ENCODE results near the gene SCARF2.

Gene SCARF2

GRCh38 chr22:20391222-20391621, 46.4 kb downstream of the SCARF2 start:
- TF ChIP-seq TAF1 (IDR thresholded peaks at IDR 0.05; ENCODE audit: borderline replicate concordance, insufficient read depth, low read length) (no peak), SIN3A (IDR thresholded peaks at IDR 0.05; ENCODE audit: borderline replicate concordance, insufficient read depth, low read length) (no peak)

DNA sequence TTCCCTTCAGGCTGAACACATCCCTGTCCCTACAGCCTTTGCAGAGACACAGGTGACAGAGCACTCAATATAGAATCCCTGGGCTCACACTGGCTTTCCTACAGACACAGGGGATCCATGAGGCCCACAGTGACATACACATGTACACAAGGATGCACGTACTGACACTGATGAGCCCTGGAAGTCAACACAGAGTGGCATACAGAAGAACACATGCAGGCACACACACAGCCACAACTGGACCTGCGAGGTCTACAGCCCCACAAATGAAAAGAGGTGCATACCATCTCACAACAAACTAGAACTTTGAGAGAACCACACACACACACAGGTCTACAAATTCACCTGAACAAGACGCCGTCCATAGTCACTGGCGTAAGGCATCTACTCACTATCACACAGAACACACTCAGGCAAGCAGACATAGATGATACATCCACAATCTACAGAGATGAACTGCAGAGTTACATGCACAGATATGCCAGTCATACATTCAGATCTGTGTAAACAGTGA, 47.2 kb downstream of the SCARF2 start:
- no peak for TF ChIP-seq FOXP2 (optimal IDR thresholded peaks at IDR 0.05; ENCODE audit: borderline replicate concordance, extremely low read depth, extremely low read length, insufficient read depth)
- no peak for TF ChIP-seq REST (IDR thresholded peaks at IDR 0.05; ENCODE audit: insufficient read depth in 1 of 2, low read depth in 2 of 2, low read length in 2 of 2)

DNA sequence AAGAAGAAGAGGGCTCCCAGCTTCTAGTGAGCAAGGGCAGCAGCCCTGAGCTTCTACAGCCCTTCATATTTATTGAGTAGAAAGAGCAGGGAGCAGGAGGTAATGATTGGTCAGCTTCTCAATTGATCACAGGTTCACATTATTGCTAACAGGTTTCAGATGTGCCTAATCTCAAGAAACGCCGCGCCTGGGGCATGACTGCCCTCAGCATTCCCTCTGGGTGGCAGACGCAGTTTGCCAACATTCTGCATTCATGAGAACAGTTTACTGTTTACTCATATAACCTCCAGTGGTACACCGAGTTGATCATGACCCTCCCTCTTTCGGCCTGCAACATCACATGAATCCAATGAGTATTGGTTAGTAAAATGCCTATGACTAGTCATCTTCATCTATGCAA, 48.3 kb downstream of the SCARF2 start:
- TF ChIP-seq POLR2AphosphoS5 (IDR thresholded peaks at IDR 0.05; ENCODE audit: low read depth, low read length) (no peak), REST (IDR thresholded peaks at IDR 0.05; ENCODE audit: insufficient read depth in 1 of 2, low read depth in 2 of 2, low read length in 2 of 2) (no peak), SIN3A (IDR thresholded peaks at IDR 0.05; ENCODE audit: borderline replicate concordance, insufficient read depth, low read length) (no peak), FOXP2 (optimal IDR thresholded peaks at IDR 0.05; ENCODE audit: borderline replicate concordance, extremely low read depth, extremely low read length, insufficient read depth) (no peak), TAF1 (IDR thresholded peaks at IDR 0.05; ENCODE audit: borderline replicate concordance, insufficient read depth, low read length) (no peak)

- TF ChIP-seq POLR2AphosphoS5 (IDR thresholded peaks at IDR 0.05; ENCODE audit: low read depth, low read length) (no peak), TAF1 (IDR thresholded peaks at IDR 0.05; ENCODE audit: borderline replicate concordance, insufficient read depth, low read length) (no peak), REST (IDR thresholded peaks at IDR 0.05; ENCODE audit: insufficient read depth in 1 of 2, low read depth in 2 of 2, low read length in 2 of 2) (no peak), FOXP2 (optimal IDR thresholded peaks at IDR 0.05; ENCODE audit: borderline replicate concordance, extremely low read depth, extremely low read length, insufficient read depth) (no peak), SIN3A (IDR thresholded peaks at IDR 0.05; ENCODE audit: borderline replicate concordance, insufficient read depth, low read length) (no peak)
Measured at GRCh38 chr22:20388200-20388599, 49.4 kb downstream of the SCARF2 start.

DNA sequence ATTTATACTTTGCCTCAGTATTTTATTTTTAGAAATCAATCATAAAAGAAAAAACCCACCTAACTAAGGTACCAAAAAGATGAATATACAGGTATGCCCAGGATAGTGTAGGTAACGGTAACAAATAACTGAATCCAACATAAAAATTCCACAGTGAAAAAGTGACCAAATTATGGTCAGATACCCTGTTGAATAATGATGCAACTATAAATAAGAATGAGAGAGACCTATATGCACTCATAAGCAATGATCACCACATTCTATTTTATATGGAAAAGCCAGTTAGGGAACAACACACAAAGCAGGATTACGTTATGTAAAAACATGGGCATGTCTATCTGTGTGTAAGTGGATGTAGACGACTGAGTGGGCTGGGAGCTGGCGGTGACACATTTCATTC, 50.7 kb downstream of the SCARF2 start:
- TF ChIP-seq TAF1 (IDR thresholded peaks at IDR 0.05; ENCODE audit: borderline replicate concordance, insufficient read depth, low read length) (no peak), FOXP2 (optimal IDR thresholded peaks at IDR 0.05; ENCODE audit: borderline replicate concordance, extremely low read depth, extremely low read length, insufficient read depth) (no peak)

DNA sequence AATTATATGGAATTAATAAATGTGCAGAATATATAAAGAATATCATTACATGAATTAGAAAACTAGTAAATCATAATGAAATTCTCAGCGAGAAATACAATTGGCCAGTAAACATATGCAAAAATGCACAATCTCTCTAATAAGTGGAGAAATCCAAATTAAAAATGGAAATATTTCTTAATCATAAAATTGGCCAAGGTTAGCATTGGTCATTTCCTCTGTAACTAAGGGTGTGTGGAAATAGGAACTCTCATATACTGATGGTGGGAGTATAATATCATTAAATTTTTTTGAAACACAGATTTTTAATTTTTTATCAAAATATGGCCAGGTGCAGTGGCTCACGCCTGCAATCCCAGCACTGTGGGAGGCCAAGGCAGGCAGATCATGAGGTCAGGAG, 51.3 kb downstream of the SCARF2 start:
- no peak for TF ChIP-seq POLR2AphosphoS5 (IDR thresholded peaks at IDR 0.05; ENCODE audit: low read depth, low read length)
- TF ChIP-seq SIN3A (IDR thresholded peaks at IDR 0.05; ENCODE audit: borderline replicate concordance, insufficient read depth, low read length) = no peak
- TF ChIP-seq FOXP2 (optimal IDR thresholded peaks at IDR 0.05; ENCODE audit: borderline replicate concordance, extremely low read depth, extremely low read length, insufficient read depth) = no peak
- no peak for TF ChIP-seq TAF1 (IDR thresholded peaks at IDR 0.05; ENCODE audit: borderline replicate concordance, insufficient read depth, low read length)
- no peak for TF ChIP-seq REST (IDR thresholded peaks at IDR 0.05; ENCODE audit: insufficient read depth in 1 of 2, low read depth in 2 of 2, low read length in 2 of 2)
